ENCODE measurements around the gene PIGN.

The PIGN gene, protein sequence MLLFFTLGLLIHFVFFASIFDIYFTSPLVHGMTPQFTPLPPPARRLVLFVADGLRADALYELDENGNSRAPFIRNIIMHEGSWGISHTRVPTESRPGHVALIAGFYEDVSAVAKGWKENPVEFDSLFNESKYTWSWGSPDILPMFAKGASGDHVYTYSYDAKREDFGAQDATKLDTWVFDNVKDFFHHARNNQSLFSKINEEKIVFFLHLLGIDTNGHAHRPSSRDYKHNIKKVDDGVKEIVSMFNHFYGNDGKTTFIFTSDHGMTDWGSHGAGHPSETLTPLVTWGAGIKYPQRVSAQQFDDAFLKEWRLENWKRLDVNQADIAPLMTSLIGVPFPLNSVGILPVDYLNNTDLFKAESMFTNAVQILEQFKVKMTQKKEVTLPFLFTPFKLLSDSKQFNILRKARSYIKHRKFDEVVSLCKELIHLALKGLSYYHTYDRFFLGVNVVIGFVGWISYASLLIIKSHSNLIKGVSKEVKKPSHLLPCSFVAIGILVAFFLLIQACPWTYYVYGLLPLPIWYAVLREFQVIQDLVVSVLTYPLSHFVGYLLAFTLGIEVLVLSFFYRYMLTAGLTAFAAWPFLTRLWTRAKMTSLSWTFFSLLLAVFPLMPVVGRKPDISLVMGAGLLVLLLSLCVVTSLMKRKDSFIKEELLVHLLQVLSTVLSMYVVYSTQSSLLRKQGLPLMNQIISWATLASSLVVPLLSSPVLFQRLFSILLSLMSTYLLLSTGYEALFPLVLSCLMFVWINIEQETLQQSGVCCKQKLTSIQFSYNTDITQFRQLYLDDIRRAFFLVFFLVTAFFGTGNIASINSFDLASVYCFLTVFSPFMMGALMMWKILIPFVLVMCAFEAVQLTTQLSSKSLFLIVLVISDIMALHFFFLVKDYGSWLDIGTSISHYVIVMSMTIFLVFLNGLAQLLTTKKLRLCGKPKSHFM
- 18.1 to 38.2 reads per million in 2 donors for total RNA-seq

DNA sequence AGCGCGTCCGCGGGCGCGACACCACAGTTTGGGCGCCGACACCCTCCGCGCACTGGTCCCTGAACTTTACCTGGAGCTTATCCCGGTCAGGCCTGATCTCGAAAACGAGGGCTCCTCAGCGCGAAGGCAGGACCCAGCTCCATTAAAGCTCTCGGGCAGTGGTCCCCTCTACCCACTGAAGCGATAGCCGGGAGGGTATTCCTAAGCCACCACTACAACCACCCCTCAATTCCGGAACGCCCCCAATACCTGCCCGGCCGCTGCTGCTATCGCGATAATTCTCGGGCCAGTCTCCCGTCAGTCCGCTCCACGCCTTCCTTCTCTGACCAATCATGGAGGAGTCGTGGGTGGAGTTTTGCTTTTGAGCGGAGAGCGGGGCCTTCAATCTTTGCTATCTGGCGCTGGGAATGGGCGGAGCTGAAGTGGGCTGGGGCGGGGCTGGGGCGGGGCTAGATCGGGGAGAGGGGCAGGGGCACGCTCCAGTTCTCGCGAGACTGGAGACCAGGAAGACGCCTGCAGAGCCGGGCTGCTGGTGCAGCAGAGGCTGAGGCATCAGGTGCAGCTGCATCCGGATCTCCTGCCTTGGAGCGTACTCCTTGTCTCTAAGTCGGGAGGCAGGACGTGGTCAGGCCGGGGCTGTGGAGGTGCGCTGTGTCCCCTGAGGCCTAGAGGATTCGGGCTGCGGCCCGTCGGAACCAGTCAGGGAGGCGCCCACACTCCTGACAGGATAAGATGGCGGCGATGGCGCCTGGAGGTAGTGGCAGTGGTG is at the start of gene PIGN, which contains the start of gene RELCH:
TSS of gene PIGN (minus strand) at position 283 of the 769 bp plus-strand sequence. CDS start 25,703 bp downstream, outside the sequence.
TSS of gene RELCH (plus strand) at position 482 of the 769 bp plus-strand sequence. CDS start at position 733, 251 bp downstream.
- DNase-seq = peak; percentile 91

DNA sequence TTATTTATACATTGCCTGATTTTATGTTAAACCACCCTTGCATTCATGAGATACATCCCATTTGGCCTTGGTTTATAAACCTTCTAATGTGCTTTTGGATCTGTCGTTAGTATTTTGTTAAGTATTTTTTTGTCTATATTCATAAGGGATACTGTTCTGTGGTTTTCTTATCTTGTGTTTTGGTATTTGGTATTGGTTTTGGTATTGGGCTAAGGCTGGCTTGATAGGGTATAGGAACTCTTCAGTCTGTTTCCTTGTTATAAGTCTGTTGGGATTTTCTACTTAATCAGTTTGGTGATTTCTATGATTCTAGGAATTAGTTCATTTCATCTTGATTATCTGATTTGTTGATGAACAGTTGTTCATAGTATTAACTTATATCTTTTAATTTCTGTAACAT is 49.4 kb upstream of the PIGN start:
- DNase-seq = no peak

DNA sequence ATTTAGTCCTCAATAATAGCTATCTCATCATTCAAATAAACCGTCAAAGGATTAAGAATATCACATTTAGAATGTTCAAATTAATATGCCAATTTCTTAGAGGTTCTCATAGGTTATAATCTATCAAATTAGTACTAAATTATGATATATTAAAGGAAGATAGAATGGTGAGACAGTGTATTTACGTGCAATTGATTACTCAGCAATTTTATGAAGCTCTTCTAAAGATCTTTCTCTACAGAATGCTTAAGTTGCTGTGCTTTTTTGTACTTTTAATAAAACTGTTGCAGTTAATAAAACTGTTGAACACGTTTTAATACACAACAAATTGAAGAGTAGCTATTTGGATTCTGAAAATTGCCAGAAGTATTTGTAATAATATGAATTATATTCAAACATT is 39.2 kb upstream of the PIGN start:
- no peak for DNase-seq

DNA sequence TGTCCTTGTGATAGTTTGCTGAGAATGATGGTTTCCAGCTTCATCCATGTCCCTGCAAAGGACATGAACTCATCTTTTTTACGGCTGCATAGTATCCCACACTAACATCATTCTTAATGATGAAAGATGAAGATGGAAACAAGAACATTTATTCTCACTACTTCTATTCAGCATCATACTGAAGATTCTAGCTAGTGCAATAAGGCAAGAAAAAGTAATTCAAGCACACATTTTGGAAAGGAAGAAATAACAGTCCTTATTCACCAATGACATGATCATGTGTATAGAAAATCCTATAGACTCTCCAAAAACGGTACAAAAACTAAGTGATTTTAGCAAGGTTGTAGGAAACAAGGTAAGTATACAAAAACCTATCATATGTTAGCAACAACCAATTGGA is 37.4 kb upstream of the PIGN start:
- DNase-seq = no peak

DNA sequence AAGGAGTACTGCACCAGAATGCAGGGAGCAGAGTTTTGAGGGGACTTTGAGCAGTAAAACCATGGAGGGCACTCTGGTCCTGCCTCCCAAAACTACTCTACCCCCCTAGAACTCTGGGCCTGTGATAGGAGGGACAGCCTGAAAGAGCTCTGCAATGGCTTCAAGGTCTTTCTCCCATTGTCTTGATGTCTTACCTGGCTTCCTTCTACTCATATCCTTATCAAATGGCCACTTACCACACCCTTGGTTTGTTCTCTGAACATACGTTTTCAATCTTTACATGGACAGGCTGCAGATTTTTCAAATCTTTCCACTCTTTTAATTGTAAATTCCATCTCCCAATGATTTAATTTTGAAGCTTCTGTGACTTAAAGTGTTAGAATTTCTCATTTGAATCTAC is 27.9 kb upstream of the PIGN start:
- no peak for DNase-seq

DNA sequence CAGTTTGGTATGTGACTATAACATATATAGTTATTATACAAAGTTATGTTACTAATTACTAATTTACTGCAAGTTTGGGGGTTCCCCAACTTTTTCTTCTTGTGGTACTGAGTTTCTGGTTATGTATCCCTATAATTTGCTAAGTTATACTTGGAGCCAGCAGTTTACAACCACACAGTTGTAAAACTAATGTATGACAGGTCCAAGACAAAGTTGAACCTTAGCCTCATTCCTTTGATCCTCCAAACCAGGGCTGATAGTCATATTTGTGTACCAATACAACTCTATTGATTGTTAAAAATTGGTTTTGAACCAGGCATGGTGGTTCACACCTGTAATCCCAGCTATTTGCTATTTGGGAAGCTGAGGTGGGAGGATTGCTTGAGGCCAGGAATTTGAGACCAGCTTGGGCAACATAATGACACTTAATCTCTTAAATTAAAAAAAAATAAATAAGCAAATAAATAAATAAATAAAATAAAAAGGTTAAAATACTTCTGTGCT is 24.5 kb upstream of the PIGN start:
- DNase-seq = no peak

DNA sequence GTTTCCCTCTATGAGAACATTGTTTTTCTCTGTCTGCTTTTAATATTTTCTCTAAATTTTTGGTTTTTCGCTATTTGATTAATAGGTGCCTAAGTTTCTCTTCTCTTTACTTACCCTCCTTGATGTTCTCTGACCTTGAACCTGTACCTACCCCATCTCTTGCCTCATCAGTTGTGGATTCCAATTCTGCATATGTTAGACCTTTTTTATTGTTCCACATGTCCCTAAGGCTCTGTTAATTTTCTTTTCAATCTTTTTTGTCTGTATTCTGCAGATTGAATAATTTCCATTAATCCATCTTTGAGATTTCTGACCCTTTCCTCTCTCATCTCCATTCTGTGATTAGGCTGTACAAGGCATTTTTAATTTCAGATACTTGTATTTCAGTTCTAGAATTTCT is 23.3 kb upstream of the PIGN start:
- DNase-seq = no peak

DNA sequence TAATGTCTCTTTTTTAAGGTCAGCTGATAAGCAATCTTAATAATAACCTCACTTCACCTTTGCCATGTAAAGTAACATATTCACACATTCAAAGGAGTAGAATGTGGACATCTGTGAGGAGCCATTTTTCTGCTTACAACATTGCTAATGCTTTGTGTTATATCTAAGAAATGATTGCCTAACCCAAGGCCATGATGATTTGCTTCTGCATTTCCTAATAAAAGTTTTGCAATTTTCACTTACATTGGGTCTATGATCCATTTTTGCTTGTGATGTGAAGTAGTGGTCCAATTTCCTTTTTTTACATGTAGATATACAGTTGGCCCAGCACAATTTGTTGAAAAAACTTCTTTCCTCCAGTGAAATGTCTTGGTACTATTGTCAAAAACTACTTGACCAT is 22.2 kb upstream of the PIGN start:
- no peak for DNase-seq

DNA sequence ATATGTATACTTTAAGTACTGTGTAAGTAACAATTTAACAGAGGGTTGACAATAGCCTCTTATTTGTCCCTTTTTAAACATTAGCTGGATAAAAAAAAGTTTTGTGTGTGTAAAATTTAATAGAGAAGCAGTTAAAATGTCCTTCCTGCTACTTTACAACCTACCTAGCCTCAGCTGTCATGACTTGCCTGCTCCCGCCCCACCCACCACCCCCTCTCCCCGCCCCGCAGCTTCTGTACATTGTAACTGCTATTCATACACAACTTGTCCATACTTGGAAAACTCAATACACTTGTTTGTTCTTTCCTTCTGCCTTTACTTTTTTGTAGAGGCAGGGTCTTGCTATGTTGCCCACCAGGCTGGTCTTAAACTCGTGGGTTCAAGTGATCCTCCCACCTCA is 19.7 kb upstream of the PIGN start:
- DNase-seq = no peak

DNA sequence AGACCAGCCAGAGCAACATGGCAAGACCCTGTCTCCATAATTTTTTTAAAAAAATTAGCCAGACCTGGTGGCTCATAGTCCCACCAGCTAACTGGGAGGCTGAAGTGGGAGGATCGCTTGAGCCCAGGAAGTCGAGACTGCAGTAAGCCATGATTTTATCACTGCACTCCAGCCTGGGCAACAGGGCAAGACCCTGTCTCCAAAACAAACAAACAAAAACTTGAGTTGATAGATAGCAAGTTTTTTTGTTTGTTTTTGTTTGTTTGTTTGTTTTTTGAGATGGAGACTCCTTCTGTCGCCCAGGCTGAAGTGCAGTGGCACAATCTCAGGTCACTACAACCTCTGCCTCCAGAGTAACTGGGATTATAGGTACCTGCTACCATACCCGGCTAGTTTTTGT is 19.0 kb upstream of the PIGN start:
- DNase-seq = no peak

DNA sequence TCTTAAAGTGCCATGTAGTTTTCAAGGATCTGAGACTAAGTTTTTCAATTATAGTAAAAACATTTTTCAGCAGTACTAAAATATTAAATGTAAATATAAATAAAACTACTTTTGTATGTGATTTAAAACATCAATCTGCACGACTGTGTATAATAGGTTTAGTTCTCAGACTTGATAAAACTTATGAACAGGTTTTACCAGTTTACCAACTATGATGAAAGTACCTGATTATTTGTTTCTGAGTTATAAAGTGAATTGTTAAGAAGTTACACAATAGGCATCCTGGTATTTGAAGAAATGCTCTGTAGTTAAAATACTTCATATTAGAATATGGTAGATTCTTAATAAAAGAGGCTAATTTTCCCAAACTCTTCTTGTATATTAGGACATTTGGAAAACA is 15.0 kb upstream of the PIGN start:
- DNase-seq = no peak

DNA sequence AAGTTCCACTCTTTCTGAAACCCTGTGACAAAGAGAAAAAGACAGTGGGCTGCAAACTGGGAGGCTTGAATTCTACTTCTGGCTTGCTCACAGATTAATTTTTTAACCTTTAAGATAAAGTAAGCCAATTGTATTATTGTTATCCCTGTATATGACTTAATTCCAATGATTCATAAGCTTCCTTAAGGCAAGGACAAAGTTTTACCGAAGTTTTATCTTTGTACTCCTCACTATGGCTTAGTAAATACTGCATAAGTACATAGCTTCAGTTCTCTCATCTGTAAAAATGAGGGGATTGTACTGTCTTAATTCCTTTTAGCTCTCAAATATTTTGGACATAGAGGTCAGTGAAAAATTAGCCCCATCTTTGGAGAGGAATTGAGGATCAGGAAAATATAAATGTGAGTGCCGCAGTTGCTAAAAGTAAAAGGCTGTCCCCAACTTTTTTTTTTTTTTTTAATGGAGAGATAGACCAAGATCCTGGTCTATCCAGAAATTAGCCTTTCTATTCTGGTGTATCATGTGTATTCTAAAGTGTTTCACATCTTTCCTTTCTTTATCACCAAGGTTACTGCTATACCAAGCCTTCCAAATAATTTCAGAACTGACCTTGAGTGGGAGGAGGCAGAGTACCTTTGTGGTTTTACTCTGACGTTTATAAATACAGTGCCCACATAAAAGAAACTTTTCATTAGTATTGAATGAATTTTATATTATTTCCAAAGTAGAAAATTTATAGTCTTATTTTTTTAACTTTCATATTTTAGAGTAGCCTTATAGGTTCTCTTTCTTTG is 13.5 kb upstream of the PIGN start:
- no peak for DNase-seq

DNA sequence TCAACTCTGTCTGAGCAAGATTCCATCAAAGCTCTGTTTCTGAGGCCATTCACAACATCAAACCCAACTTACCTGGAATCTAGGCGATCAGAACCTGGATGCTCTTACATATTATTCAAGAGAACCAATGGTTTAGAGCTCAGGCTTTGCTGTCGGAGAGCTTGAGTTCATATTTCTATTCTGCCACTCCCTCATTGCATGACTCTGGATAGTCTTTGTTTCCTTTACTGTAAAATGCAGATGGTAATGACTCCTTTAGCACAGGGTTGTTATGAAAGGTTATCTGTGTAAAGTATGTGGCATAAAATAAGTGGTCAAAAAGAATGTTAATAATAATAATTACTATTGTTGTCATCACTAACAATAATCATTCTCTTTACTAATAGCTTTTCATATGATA is 12.8 kb upstream of the PIGN start:
- DNase-seq = no peak

DNA sequence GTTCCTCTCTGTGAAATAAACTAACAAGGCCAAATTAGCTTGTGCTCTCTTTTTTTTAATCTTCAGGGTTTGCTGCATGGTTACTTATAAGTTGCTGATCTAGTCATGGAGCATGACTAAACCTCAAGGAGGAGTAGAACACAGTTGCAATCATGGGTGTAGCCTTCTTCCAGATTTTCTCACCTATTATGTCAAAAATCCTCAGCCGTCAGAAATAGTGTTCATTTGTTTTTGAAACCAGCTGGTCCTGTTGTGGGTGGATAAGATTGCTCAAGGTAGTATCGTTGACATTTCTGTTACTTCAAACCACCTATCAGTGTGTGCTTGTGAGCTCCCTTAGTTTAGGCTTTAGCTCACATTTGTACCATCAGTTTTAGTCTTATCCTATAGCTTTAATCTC is 11.4 kb upstream of the PIGN start:
- DNase-seq = no peak

DNA sequence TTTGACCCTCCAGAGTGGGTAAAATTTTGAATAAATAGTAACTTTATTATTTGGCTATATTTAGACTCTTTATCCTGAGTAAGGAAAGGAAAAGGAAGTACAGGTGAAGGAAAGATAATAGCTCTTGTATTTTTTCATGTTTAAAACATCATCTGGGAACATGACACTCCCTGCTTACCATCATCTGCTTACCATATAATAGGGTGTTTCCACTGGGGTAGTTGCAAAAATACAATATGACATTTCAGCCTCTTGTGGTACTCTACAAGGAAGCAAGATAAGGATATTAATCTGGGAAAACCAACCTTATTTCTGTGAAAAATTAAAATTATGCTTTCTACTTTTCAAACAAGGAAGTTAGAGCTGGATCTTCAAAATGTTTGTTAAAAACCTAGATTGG is 10.1 kb upstream of the PIGN start:
- no peak for DNase-seq

DNA sequence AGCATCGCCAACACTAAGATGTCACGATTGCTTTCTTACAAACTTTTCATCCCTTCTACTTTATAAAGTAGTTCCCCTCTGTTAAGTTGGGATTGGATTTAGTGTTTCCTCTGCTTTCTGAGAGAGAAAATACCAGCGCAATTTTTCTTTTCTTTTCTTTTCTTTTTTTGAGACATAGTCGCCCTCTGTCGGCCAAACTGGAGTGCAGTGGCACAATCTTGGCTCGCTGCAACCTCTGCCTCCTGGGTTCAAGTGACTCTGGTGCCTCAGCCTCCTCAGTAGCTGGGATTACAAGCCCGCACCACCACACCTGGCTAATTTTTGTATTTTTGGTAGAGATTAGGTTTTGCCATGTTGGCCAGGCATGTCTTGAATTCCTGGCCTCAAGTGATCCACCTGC is 9.2 kb upstream of the PIGN start:
- no peak for DNase-seq

DNA sequence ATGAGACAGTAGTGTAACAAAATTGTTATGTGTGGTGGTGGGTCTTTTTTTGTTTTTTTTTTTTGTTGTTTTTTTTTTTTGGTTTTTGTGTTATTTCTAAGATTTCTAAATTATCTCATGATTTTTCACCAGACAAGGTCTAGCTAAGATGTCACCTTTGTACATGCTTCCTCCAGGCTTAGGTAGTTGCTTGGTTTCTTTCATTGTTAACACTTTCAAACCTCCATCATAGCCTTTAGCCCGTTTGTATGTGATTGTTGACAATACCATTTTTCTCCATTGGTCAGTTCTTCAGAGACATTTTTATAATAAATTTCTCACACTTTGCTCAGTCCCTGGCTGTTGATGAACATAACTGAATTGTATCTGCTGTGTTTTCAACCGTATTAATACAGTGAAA is 2.4 kb upstream of the PIGN start:
- no peak for DNase-seq

DNA sequence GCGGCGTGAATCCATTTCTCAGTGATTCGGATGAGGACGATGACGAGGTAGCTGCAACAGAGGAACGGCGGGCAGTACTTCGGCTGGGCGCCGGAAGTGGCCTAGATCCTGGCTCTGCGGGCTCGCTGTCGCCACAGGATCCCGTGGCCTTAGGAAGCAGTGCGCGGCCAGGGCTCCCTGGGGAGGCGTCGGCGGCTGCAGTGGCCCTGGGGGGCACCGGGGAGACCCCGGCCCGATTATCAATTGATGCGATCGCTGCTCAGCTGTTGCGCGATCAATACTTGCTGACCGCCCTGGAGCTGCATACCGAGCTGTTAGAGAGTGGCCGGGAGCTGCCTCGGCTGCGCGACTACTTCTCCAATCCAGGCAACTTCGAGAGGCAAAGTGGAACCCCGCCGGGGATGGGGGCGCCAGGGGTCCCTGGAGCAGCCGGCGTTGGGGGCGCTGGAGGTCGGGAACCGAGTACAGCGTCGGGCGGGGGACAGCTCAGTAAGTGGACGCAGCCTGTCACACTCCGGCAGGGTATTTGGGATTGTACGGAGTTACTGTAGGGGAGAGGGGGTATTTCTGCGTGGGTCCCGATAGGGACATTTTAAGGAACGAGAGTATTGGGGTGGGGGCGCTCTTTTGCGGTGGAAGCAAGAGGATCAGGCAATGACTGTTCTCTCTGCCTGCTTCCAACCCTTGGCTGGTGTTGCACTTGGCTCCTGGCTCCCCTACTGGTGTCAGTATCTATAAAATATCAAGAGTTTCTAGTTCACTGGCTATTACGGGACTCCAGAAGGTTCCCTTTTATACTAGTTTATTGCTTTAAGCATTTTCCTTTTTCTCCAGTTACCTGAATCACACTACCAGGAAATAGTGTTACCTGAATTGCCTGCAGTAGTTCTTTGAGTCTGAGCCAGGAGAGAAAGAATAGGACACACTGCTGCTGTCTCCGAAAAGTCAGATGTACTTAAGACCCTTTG is 971 bp upstream of the PIGN start:
- peak; percentile 0 for DNase-seq

DNA sequence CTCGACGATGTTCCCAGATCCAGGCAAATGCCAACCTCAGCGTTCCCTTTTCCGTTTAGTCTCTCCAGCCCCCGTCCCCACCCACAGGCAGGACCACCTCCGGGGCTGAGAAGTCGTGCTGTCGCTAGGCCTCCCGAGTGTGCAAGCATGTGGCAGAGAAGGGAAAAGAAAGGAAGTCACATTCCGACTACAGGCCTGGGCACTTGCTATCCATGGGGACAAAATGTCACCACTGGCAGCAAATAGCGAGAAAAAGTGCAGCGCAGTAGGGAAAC is 420 bp downstream of the PIGN start:
- no peak for DNase-seq

DNA sequence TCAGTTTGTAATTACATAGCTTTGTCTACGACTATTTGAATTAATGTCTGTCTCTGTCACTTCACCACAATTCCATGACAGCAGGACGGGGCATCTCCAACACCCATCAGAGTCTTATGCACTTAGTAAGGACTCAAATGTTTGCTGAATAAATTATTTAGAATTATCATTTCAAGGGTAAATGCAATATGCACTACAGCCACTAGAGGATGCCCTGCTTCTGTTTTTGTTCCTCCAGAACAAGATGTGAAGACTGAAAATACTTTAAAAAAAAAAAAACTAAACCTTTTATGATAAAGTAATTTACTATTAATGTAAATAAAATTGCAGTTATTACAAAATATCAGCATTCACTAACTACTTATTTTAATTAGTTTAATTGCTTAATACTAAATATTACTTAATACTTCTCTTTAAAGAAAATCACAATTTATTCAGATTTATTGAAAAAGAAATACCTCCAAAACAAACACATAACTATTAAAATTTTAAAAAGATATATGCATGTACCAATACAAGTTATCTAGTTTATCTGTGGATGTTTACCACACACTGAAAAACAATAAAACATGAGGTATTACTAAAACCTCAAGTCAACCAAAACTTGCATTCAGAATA is 3.2 kb downstream of the PIGN start:
- peak; percentile 8 for DNase-seq

DNA sequence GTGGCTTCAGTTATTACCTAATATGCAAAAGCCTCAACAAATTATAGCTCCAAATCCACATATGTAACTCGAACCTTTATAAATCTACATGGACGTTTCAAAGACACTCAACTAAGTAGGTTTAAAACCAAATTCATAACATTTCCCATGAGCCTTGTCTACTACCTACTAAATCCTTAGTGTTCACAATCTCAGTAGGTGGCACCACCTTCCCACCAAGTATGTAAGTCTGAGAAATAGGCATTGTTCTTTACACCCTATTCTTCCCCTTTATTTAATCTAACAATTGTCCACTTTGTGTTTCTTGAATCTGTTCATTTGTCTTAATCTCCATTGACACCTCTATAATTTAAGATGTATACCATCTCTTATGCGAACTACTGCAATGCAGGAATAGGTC is 4.6 kb downstream of the PIGN start:
- no peak for DNase-seq

Data from T-helper 9 cell (primary cell).